Aorta (tissue), 5 donors: Measurements from ENCODE around the gene TGFBR3L. TPM values are rescaled to one million over a fixed set of nuclear protein-coding genes. Genes with fewer than 3 reads are reported as not detected.

Experiments
- ATAC-seq: fragments of 200-7000 bp; cut with Tn5 transposase; one replicate; pipeline ENCODE4 v1.9.1; 2022; ENCODE audit warnings: moderate library complexity; ENCODE audit not compliant: low FRiP score
- DNase-seq, 2 donors: peaks; one replicate each; pipeline ENCODE4 v3.0.0-alpha.2; 2020
- H3K27ac ChIP-seq, 2 donors: one replicate each; pipeline ENCODE4 v1.5.1; 2013; ENCODE audit warnings: low read length in 2 of 2, mild to moderate bottlenecking in 2 of 2, moderate library complexity in 2 of 2, control low read depth in 1 of 2, inconsistent platforms in 1 of 2, low read depth in 1 of 2
- H3K27me3 ChIP-seq, 2 donors: one replicate each; pipeline ENCODE4 v1.6.1; 2013; ENCODE audit warnings: control low read depth in 1 of 2, low read length in 1 of 2, mild to moderate bottlenecking in 1 of 2, moderate library complexity in 1 of 2; ENCODE audit not compliant: insufficient read depth in 2 of 2, control insufficient read depth in 1 of 2
- H3K36me3 ChIP-seq, 2 donors: one replicate each; pipeline ENCODE4 v1.6.1; 2013; ENCODE audit warnings: control low read depth in 1 of 2, low read length in 1 of 2, mild to moderate bottlenecking in 1 of 2; ENCODE audit not compliant: insufficient read depth in 2 of 2, control insufficient read depth in 1 of 2
- H3K4me1 ChIP-seq, 2 donors: one replicate each; pipeline ENCODE4 v1.6.1; 2013; ENCODE audit warnings: low read length in 2 of 2, control low read depth in 1 of 2, mild to moderate bottlenecking in 1 of 2, moderate library complexity in 1 of 2; ENCODE audit not compliant: insufficient read depth in 2 of 2, control insufficient read depth in 1 of 2
- H3K4me3 ChIP-seq, 2 donors: one replicate each; pipeline ENCODE4 v1.5.1; 2013; ENCODE audit warnings: low read length in 2 of 2, control low read depth in 1 of 2, mild to moderate bottlenecking in 1 of 2
- H3K9me3 ChIP-seq: one replicate; pipeline ENCODE4 v1.6.1; 2013; ENCODE audit warnings: mild to moderate bottlenecking, low read length; ENCODE audit not compliant: control insufficient read depth
- WGBS, 2 donors: extraction: QIAGEN DNeasy Blood & Tissue Kit; methylation state at CpG; one replicate each; pipeline ENCODE4 v1.1.7; 2013; 5-methylcytosine and 5-hydroxymethylcytosine counted together
- intact Hi-C, 2 donors: fragments of 100-400 bp; cut with DNase I; formaldehyde crosslinking; loops; one replicate each; pipeline versions ENCODE4 v1.14.2 to v1.15.0; 2022
- polyA plus RNA-seq, 2 donors: library from polyadenylated mRNA; stranded (reverse); fragments of 200-250 nt; gene quantifications; one replicate each; pipeline ENCODE4 v1.2.3, GENCODE V29; 2013
- total RNA-seq, 2 donors: library from RNA; stranded (reverse); fragmentation: NEBNext Ultra II Directional; extraction: Animal tissue kit (Norgen Biotek cat#: 25700); gene quantifications; one replicate each; pipeline ENCODE4 v1.2.1, GENCODE V29; 2021
- donor health status: healthy with polysubstance abuse.
- donor health status: Bipolar disorder and iron deficiency.
- donor health status: DM: no; HTN: no; CAD: no.
- donor health status: DM: no; HTN: no; CAD: no.
- donor health status: DM: yes; HTN: yes; CAD: no.

TGFBR3L gene
- total and polyA plus RNA-seq, 4 donors = 0.84 to 1.5 TPM; not detected in 2

DNA sequence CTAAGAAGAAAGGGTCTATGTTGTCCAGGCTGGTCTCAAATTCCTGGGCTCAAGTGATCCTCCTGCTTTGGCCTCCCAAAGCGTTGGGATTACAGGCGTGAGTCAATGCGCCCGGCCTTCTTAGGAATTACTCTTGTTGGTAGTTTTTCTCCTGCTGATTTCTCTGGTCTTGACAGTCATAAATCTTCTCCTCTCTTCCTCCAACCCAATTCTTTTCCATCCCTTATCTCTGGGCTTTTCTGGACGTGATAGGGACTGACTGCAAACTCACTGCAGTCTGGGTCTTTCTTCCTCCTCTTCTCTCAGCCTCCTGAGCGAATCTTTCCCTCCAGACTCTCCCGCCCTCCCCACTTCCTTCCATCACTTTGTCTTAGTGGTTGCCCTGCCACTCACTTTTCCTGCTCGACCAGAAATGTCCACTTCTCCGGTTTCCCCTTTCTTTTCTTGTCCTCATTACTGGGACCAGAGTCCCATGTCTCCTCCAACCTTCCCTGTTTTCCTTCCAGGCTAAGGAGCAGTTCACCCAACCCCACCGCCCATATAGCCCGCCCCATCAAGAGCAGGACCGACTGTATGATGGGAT, 50.7 kb downstream of the TGFBR3L start:
- ATAC-seq (no peak), DNase-seq (no peak)
- peaks cover 3% of the 10 kb centered on the region in 2 donors for H3K36me3 ChIP-seq
- no peak overlapping the region for H3K4me3 ChIP-seq
- no peaks in the 10 kb centered on the region for H3K9me3 ChIP-seq
- intact Hi-C loops = no loop called here
- H3K4me1 ChIP-seq = no peaks in the 10 kb centered on the region
- H3K27me3 ChIP-seq = no peaks in the 10 kb centered on the region
- H3K27ac ChIP-seq = no peak overlapping the region
- 88 to 90% methylated on average over 12 of the region's 12 CpGs for whole genome bisulfite sequencing, 2 donors

- Histone ChIP-seq H3K4me3 (no peak overlapping the region), H3K27ac (no peak overlapping the region), H3K9me3 (no peaks in the 10 kb centered on the region), H3K4me1 (no peaks in the 10 kb centered on the region), H3K36me3 (peaks cover 3% of the 10 kb centered on the region in 2 donors), H3K27me3 (no peaks in the 10 kb centered on the region)
- intact Hi-C loops = no loop called here
- no peak for DNase-seq
- WGBS, 2 donors = 85 to 88% methylated on average over 12 of the region's 12 CpGs
- ATAC-seq = no peak
These were observed 51.5 kb downstream of the TGFBR3L start for GRCh38 chr19:7965921-7966665.

- ATAC-seq = no peak
- H3K36me3 ChIP-seq = peaks cover 0 to 3% of the 10 kb centered on the region in 2 donors
These were observed 53.6 kb downstream of the TGFBR3L start for GRCh38 chr19:7968008-7968795.

More at GRCh38 chr19:7968008-7968795, 53.6 kb downstream of the TGFBR3L start:
- intact Hi-C loops = no loop called here
- H3K9me3 ChIP-seq = no peaks in the 10 kb centered on the region
- 89 to 91% methylated on average over 15 of the region's 15 CpGs for WGBS, 2 donors
- H3K27ac ChIP-seq = no peak overlapping the region
- H3K4me3 ChIP-seq = no peak overlapping the region
- H3K4me1 ChIP-seq = no peaks in the 10 kb centered on the region
- no peak for DNase-seq
- no peaks in the 10 kb centered on the region for H3K27me3 ChIP-seq

Other genes starting within 250 kb of the TGFBR3L start
- gene RETN, start 245.8 kb upstream of the TGFBR3L start, total RNA-seq = not detected
- gene RETN, start 245.8 kb upstream of the TGFBR3L start, polyA plus RNA-seq = 1 to 10 TPM in 1 of 2 donors, not detected in 1; 2.6 TPM
- gene MCEMP1, start 237.7 kb upstream of the TGFBR3L start, total RNA-seq = 1 to 10 TPM in 1 of 2 donors, under 1 TPM in 1; 0.63 to 4.3 TPM
- gene MCEMP1, start 237.7 kb upstream of the TGFBR3L start, polyA plus RNA-seq = 1 to 10 TPM in 1 of 2 donors, under 1 TPM in 1; 0.10 to 8.3 TPM
- 10 to 100 TPM; 54.0 to 60.1 TPM for gene TRAPPC5, start 234.0 kb upstream of the TGFBR3L start, total RNA-seq
- 10 to 100 TPM; 26.8 to 79.6 TPM for gene TRAPPC5, start 234.0 kb upstream of the TGFBR3L start, polyA plus RNA-seq
- 1 to 10 TPM in 1 of 2 donors, under 1 TPM in 1; 0.36 to 2.9 TPM for gene FCER2, start 212.7 kb upstream of the TGFBR3L start, total RNA-seq
- gene FCER2, start 212.7 kb upstream of the TGFBR3L start, polyA plus RNA-seq = not detected
- gene CLEC4G, start 182.7 kb upstream of the TGFBR3L start, total RNA-seq = 10 to 100 TPM in 1 of 2 donors, 1 to 10 TPM in 1; 2.8 to 26.8 TPM
- gene CLEC4G, start 182.7 kb upstream of the TGFBR3L start, polyA plus RNA-seq = 1 to 10 TPM in 1 of 2 donors, not detected in 1; 2.3 TPM
- gene CD209, start 167.3 kb upstream of the TGFBR3L start, total RNA-seq = 10 to 100 TPM; 19.2 to 63.9 TPM
- 1 to 10 TPM; 1.0 to 3.1 TPM for gene CD209, start 167.3 kb upstream of the TGFBR3L start, polyA plus RNA-seq
- not detected for gene CLEC4M, start 151.6 kb upstream of the TGFBR3L start, total RNA-seq
- under 1 TPM in 1 of 2 donors, not detected in 1; 0.50 TPM for gene CLEC4M, start 151.6 kb upstream of the TGFBR3L start, polyA plus RNA-seq
- gene EVI5L, start 84.6 kb upstream of the TGFBR3L start, total RNA-seq = 10 to 100 TPM; 13.0 to 13.4 TPM
- gene EVI5L, start 84.6 kb upstream of the TGFBR3L start, polyA plus RNA-seq = 10 to 100 TPM in 1 of 2 donors, 1 to 10 TPM in 1; 4.3 to 11.9 TPM
- gene PRR36, start 40.4 kb upstream of the TGFBR3L start, total RNA-seq = under 1 TPM in 1 of 2 donors, not detected in 1; 0.09 TPM
- gene PRR36, start 40.4 kb upstream of the TGFBR3L start, polyA plus RNA-seq = under 1 TPM in 1 of 2 donors, not detected in 1; 0.13 TPM
- gene LRRC8E, start 26.3 kb upstream of the TGFBR3L start, total RNA-seq = under 1 TPM in 1 of 2 donors, not detected in 1; 0.60 TPM
- not detected for gene LRRC8E, start 26.3 kb upstream of the TGFBR3L start, polyA plus RNA-seq
- 10 to 100 TPM; 26.6 to 34.3 TPM for gene MAP2K7, start 11.0 kb upstream of the TGFBR3L start, total RNA-seq
- 10 to 100 TPM; 14.7 to 23.3 TPM for gene MAP2K7, start 11.0 kb upstream of the TGFBR3L start, polyA plus RNA-seq
- 10 to 100 TPM; 20.0 to 26.6 TPM for gene SNAPC2, start 5.5 kb downstream of the TGFBR3L start, total RNA-seq
- gene SNAPC2, start 5.5 kb downstream of the TGFBR3L start, polyA plus RNA-seq = 10 to 100 TPM; 12.0 to 22.6 TPM
- 1 to 10 TPM; 1.9 to 2.5 TPM for gene CTXN1, start 11.3 kb downstream of the TGFBR3L start, total RNA-seq
- under 1 TPM in 1 of 2 donors, not detected in 1; 0.51 TPM for gene CTXN1, start 11.3 kb downstream of the TGFBR3L start, polyA plus RNA-seq
- gene TIMM44, start 28.8 kb downstream of the TGFBR3L start, total RNA-seq = 10 to 100 TPM; 44.5 to 53.5 TPM
- gene TIMM44, start 28.8 kb downstream of the TGFBR3L start, polyA plus RNA-seq = 100 to 1,000 TPM in 1 of 2 donors, 10 to 100 TPM in 1; 26.4 to 126 TPM
- 10 to 100 TPM; 48.5 to 48.9 TPM for gene ELAVL1, start 90.8 kb downstream of the TGFBR3L start, total RNA-seq
- gene ELAVL1, start 90.8 kb downstream of the TGFBR3L start, polyA plus RNA-seq = 10 to 100 TPM in 1 of 2 donors, 1 to 10 TPM in 1; 8.1 to 24.2 TPM
- not detected for gene CCL25, start 137.9 kb downstream of the TGFBR3L start, total RNA-seq
- gene CCL25, start 137.9 kb downstream of the TGFBR3L start, polyA plus RNA-seq = 10 to 100 TPM in 1 of 2 donors, not detected in 1; 25.2 TPM
- gene FBN3, start 234.8 kb downstream of the TGFBR3L start, total RNA-seq = not detected
- gene FBN3, start 234.8 kb downstream of the TGFBR3L start, polyA plus RNA-seq = not detected